GM21447 (cell line): ENCODE results near the gene FAM219B.
"Not testable (repeated sequence)": the region's sequence is repeated elsewhere in the genome, so short reads cannot be mapped to it uniquely, and the experiment has no call there.

ENCODE experiments used
- ATAC-seq: cut with Tn5 transposase; IDR thresholded peaks from one replicate; pipeline ENCODE4 v1.9.1; 2021; ENCODE audit not compliant: unreplicated experiment

Gene FAM219B

DNA sequence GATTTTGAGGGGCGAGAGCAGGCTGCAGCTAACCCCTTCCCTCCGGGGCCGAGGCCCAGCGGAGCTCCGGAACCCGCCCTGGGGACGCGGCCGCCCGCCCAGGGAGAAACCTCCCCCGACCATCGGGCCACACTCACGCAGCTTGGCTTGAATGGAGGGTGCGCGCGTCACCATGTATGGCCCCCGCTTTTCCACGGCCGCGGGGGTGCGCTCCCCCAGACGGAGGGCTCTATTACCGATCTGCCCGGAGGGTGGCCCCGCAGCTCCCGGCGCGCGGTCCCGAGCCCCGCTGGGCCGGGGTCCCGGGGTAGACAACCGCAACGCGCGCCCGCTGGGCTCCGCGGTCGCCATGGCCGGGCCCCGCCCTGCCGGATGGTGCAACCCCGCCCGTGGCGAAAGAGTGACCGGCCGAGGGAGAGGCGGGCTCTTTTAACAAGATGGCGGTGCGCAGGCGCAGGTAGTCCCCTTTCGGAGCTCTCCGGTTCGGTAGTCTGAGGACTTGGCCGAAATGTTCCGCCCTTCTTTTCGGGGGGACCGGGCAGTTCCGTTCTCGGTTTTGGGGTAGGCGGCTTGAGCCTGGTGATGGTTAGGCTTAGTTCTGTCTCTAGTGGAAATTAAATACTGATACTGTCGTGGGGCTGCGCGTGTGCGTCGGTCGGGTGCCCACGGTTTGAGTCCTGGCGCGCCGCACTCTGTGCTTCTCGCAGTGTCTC is at the start of gene FAM219B:
FAM219B (minus strand) TSS at position 402 of the 713 bp plus-strand sequence; CDS start at position 351, 51 bp downstream.
- ATAC-seq = peak; percentile 80

DNA sequence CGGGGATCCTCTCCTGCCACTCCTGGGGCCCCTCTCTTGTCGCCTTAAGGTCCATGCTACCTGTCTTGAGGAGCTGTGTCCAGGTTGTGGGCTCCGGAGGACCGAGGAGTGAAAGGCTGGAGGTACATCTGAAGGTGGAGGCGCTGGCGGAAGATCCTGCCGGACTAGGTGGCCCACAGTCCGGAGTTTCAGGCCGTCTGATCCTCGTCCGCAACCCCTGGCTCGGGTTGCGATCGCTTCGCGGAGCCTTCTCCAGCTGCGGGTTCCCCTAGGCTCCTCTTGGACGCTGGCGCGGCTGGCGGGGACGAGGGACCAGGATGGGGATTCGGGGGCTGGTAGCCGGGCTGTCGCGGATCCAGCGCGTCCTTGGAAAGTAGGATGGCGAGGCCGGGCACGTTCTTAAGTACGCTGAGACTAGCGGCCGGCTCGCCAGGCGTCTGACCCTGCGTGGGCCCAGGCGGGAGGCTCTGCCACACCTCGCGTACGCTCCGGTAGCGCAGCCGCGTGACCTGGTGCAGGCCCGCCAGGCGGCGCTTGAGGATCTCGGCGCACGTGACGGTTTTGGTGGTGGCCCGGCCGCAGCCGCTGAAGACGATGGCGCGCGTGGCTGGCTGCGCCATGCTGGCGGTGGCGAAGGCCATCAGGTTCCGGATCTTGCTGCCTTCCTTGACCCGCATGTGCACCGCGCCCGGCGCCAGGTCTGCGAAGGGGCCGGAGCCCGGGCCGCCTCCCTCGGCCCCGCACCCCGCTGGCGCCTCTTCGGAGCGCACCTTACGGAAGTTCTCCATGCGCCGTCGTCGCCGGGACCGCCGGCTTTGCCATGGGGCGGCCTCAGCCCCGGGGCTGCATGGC is 49.4 kb upstream of the FAM219B start:
- peak; percentile 42 for ATAC-seq

- no peak for ATAC-seq
Measured at GRCh38 chr15:74955017-74955416, 48.4 kb upstream of the FAM219B start.

DNA sequence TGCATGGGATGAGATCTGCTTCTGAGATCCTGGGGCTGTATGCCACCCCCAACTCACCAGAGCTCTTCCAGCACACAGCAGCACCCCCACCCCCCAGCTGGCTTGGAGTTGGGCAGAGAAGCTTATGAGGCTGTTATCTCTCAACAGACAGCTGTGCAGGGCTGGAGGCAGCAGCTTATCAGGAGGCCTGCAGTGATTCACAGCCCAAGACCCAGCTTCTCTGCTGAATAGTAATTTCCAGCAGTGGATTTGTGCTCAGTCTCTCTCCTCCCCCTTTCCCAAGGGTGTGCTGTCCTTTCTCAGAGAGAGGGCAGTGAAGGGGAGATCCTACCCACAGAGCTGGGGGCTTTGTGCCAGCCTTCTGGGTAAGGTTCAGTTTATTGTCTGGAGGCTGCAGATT is 47.9 kb upstream of the FAM219B start:
- no peak for ATAC-seq

DNA sequence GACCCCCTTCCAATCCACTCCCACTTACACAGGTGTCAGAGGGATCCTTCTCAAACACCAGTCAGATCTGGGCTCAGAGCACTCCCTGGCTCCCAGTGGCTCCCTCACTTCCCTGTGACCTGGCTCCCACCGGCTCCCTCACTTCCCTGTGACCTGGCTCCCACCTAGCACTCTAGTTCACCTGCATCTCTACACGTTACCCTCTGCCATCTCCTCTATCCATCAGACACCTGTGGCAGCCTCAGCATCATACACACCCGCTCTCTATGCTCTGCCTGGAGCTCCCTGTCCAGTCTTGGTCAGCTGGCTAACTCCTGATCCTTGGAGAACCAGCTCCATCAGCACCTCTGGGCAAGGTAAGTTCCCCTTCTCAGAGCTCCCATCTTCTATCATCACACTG is 44.4 kb upstream of the FAM219B start:
- no peak for ATAC-seq

DNA sequence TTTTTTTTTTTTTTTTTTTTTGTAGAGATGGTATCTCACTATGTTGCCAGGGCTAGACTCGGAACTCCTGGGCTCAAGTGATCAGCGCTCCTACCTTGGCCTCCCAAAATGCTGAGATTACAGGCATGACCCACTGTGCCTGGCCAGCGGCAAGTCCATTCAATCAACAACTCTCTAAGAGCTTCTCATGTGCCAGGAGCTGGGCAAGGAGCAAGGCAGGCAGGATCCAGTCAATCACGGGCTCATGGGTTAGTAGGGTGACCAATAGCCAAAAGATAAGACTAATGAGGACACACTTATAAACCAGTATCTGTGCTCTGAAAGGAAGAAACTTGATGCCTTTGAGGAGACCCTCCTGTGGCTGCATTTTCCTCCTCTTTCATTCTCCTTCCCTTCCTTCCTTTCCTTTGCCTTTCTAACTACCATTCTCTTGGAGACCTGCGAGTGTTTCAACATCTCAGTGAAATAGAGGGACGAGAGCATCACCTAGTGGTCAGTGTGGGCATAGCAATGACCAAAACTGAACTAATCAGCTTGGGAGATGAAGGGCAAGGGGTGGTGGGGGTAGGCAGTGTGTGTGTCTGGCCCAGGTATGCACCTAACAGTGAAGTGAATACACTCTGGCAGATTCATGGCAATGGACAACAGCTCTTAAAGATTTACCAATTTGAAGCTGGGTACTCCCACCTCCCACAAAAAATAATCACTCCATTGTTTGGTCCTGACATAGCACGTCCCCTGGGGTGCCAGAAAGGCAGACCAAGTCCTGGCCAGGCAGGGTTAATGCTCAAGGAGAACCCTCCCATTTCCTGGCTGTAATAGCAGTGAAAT is 43.6 kb upstream of the FAM219B start:
- no peak for ATAC-seq

- peak; percentile 84 for ATAC-seq
Measured at GRCh38 chr15:74937590-74938371, 31.1 kb upstream of the FAM219B start, which contains the start of gene COX5A. COX5A (minus strand) TSS chr15:74938073; CDS start chr15:74938014, 59 bp downstream.

DNA sequence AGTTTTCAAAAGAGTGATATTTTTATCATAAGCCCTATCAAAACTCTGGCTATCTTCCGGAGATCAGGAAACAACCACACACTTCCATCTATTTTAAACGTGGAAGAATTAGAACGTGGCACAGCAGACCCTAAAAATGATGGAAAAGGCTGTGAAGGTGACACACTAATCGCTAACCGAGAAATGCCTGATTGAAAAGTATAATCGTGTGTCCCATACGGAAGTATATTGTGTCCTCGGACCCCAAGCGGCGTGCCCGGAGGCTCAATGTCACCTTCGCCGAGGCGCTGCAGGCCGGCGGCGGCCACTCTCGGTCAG is 30.6 kb upstream of the FAM219B start:
- no peak for ATAC-seq

DNA sequence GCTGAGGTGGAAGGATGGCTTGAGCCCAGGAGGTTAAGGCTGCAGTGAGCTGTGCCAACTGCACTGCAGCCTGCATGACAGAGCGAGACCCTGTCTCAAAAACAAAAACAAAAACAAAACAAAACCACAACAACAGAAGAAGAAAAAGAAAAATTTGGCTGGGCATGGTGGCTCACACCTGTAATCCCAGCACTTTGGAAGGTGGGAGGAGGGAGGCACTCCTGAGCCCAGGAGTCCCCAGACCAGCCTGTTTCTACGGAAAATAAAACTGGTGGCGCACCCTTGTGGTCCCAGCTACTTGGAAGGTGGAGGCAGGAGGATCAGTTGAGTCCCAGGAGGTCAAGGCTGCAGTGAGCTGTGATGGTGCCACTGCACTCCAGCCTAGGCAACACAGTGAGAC is 28.5 kb upstream of the FAM219B start:
- not testable (repeated sequence) for ATAC-seq

GRCh38 chr15:74933573-74933972 is 26.9 kb upstream of the FAM219B start:
- ATAC-seq = no peak

- ATAC-seq = no peak
Measured at GRCh38 chr15:74928771-74929198, 22.1 kb upstream of the FAM219B start.

- ATAC-seq = no peak
Measured at GRCh38 chr15:74924525-74924924, 17.9 kb upstream of the FAM219B start.

- no peak for ATAC-seq
Measured at GRCh38 chr15:74920456-74920855, 13.8 kb upstream of the FAM219B start.

DNA sequence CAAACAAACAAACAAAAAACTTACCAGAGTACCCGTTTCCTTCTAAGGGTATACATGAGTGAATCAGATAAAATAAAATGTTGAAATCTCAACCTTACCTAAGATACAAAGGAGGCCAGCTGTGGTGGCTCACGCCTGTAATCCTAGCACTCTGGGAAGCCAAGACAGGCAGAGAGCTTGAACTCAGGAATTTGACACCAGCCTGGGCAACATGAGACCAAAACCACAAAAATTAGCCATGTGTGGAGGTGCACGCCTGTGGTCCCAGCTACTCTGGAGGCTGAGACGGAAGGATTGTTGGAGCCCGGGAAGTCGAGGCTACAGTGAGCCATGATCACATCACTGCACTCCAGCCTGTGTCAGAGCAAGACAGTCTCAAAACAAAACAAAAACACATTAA is 11.0 kb upstream of the FAM219B start:
- ATAC-seq = no peak

GRCh38 chr15:74913799-74914198 is 7.1 kb upstream of the FAM219B start:
- not testable (repeated sequence) for ATAC-seq

DNA sequence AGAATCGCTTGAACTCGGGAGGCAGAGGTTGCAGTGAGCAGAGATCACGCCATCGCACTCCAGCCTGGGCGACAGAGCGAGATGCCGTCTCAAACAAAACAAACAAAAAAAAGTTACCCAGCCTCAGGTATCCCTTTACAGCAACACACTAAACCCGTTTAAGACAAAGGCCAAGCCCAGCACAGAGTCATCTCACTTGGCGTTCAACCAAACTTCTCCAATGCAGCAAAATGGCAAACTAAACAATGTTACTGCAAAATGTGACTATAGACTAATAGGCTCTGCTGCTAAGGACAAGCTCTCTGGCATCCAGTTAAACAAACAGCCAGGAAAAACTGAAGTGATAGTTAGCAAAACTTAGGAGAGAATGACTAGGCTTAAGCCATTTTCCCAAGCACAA is 6.4 kb upstream of the FAM219B start:
- no peak for ATAC-seq

GRCh38 chr15:74908635-74909034 is 2.0 kb upstream of the FAM219B start:
- ATAC-seq = no peak

GRCh38 chr15:74907163-74907870 is 666 bp upstream of the FAM219B start:
- ATAC-seq = no peak

- peak; percentile 17 for ATAC-seq
Measured at GRCh38 chr15:74906067-74906449, 593 bp downstream of the FAM219B start.
